Stimulated activated CD4-positive, alpha-beta T cell treated with anti-CD3 and anti-CD28 coated beads, Interleukin-1b, Interleukin-23, amount 100 ng/mL, for 24 hours (primary cell): ENCODE data around the gene ABCG4.
A peak's percentile ranks its signal among the peaks of the same experiment; 100 is the strongest.

Experiments
- DNase-seq, 4 experiments: peaks; one replicate each; pipeline ENCODE4 v3.0.0-alpha.2; 2020; ENCODE audit warnings: low read depth in 4 of 4, low spot score in 1 of 4

Gene ABCG4

DNA sequence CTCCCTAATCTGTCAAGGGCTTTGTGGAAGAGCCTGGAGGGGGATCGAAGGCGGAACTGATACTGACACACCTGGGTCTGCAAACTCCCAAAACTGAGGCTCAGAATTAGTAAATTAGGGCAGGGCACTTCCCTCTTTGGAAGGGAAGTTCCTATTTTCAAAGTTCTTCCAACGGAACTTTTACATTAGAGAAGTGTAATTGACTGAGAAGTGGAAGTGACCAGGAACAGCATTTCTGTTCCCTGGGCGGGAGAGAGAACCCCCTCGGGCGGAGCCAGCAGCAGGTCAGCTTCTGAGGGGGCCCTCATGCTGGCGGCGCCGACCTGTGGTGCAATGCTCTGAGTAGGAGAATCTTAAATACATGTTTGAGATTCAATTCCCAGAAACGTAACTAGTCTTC is 56.2 kb downstream of the ABCG4 start:
- no peak for DNase-seq

DNA sequence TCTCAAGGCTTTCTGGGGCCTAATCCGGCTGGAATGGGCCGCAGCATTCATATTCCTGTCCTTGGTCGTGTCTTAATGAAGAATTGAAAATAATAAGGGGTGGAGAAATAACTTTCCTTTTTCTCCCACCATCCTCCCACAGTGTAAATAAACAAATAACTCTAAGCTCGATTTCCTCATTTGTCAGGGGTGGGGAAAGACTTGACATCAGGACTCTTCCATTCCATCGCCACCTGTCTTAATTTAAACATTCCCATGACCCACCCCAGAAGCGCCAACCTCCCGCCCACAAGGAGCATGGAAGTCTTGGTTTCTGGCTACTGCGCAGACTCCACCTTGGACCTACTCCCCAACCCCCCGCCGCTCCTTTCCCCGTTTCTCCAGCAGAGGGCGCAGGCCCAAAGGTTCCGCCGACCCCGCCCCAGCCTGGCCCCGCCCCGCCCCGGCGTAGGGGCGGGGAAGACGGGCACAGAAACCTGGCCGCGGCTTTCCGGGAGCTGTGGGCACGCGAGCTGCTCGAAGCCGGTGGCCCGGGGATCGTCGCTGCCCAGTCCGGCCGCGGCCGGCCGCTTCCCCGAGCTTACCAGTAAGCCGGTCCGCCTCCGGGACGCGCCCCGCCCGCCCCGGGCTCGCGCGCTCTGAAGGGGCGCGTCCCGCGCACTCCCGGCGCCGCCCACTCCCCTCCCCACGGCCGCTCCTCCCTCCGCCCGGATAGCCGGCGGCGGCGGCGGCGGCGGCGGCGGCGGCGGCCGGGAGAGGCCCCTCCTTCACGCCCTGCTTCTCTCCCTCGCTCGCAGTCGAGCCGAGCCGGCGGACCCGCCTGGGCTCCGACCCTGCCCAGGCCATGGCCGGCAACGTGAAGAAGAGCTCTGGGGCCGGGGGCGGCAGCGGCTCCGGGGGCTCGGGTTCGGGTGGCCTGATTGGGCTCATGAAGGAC is 57.0 kb downstream of the ABCG4 start, which contains the start of gene CBL:
CBL (plus strand) TSS at position 766 of the 937 bp plus-strand sequence; CDS start at position 845, 79 bp downstream.
- peak; percentile 93 to 99 (median 98) for DNase-seq

DNA sequence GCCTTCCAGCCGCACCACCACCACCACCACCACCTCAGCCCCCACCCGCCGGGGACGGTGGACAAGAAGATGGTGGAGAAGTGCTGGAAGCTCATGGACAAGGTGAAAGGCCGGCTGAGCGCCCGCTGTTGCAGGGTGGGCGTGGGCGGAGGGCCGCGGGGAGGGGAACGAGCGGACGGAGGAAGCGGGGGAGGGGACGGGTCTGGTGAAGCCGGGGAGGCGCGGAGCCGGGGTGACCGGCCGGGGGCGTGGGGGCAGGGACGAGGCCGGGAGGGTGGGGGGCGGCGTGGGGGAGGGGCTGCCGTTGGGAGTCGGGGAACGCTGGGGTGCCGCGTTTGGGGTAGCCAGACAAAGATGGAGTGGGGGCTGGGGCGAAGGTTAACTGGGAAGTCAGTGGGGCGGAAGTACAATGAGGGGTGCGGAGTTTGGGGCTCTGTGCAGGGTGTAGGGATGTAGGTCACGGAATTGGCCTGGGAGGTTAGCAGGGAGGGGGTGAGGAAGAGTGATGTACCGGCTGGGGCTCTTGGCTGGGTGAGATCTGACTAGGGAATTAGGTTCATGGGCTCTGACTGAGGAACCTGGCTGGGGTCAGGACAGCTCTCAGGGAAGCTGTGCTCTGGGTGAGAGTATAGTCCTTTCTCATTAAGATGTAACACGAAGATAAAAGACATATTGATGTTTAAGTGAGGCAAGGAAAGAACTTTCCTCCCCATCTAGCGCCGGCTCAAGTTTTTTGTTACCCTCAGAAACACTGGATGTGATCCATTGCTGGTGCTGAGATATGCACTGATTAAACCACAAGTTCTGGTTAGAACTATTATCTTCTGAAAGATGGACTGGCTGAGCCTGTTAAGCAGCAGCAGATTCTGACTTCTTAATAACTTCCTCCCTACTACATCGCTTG is 57.9 kb downstream of the ABCG4 start:
- DNase-seq: peak; percentile 25 to 45 (median 32)

DNA sequence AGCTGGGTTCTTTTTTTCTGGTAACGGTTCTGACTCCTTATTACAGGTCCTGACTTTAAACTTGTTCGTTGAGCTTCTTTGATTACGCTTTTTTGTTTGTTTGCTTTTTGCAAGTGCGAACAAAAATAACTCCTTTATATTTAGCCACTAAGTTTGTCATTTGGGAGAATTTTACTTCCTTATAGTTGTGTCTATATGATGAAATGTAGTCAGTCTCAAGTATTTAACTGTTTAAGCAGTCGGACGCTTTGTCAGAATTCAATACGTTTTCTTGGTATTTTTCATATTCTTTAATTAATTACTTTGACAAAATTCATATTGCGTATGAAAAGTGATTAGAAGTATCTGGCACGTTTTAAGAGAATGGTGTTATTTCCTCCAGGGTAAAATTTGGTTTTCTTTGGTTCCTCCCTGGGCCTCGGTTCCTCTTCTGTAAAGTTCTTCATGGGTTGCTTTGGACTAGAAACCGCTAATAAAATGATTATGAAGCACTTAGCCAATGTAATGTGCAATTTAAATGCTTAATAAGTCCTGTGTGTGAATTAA is 58.6 kb downstream of the ABCG4 start:
- no peak for DNase-seq

DNA sequence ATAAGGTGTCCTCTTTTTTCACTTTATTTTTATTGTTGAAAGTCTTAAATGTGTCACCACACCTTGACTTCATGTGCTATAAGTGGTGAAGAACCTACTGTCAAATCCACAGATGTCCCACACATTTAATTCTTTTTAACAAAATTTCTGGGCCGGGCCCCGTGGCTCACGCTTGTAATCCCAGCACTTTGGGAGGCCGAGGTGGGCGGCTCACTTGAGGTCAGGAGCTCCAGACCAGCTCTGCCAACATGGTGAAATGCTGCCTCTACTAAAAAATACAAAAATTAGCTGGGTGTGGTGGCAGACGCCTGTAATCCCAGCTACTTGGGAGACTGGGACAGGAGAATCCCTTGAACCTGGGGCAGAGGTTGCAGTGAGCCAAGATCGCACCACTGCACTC is 60.3 kb downstream of the ABCG4 start:
- no peak for DNase-seq

DNA sequence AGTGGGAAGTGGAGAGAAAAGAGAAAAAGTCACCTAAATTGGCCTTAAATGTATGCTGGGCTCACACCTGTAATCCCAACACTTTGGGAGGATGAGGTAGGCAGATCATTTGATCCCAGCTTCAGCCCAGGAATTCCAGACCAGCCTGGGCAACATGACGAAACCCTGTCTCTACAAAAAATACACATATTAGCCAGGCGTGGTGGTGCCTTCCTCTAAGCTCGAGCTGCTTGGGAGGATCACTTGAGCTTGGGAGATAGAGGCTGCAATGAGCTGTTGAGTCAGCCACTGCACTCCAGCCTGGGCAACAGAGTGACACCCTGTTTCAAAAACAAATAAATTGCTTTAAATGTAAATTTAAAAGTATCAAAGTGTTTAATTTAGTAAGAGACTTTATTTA is 61.2 kb downstream of the ABCG4 start:
- no peak for DNase-seq
